ENCODE measurements around the gene TREH. TPM values are rescaled to one million over a fixed set of nuclear protein-coding genes. Genes with fewer than 3 reads are reported as not detected.

TREH gene
- total RNA-seq, 4 donors from 2014 or later = not detected

DNA sequence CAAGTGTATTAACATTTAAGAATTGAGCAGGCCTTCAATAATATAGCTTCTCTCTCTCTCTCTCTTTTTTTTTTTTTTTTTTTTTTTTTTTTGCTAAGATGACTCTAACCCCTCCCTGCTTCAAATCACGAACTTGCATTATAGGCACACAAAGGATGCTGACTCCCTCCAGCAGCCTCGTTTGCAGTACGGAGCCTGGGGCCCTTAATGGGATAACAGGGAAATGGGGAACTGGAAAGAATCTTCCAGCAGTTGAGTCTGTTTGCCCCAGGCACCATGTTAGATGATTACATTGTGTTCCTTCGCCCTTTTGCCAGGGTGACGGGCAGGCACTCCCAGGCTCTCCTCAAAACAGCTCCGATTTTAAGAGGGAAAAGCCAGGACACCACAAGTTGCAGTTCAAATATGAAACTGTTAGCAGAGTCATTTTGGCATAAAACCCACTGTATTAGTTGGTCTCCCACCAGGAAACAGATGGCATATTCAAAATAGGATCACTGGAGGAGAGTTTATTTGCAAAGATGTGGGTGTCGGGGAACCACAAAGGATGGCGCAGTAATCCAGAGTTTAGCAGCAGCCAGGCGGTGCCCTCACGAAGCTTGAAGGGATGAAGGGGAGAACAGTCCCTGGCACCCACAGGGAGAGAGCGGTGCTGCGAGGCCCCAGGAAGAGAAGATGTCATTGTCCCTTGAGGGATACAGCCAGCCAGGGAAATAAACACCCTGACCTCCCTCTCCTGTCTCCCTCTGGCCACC is 26.5 kb upstream of the TREH start:
- Histone ChIP-seq H3K36me3 (no peaks in the 10 kb centered on the region), H3K4me3 (no peak overlapping the region), H3K4me1 (no peaks in the 10 kb centered on the region), H3K27me3 (no peaks in the 10 kb centered on the region), H3K27ac (no peak overlapping the region), H3K9me3 (no peaks in the 10 kb centered on the region)
- in situ Hi-C loops (cut with MboI; ENCODE audit: low sequenced_read_pairs in 4 of 4) (no loop called here), intact Hi-C loops (cut with DNase I; ENCODE audit: low total_unique reads) (no loop called here)
- ATAC-seq (no peak), DNase-seq (no peak)
- no peak for TF ChIP-seq POLR2A (IDR thresholded peaks at IDR 0.05)
- TF ChIP-seq, protein P1, sequence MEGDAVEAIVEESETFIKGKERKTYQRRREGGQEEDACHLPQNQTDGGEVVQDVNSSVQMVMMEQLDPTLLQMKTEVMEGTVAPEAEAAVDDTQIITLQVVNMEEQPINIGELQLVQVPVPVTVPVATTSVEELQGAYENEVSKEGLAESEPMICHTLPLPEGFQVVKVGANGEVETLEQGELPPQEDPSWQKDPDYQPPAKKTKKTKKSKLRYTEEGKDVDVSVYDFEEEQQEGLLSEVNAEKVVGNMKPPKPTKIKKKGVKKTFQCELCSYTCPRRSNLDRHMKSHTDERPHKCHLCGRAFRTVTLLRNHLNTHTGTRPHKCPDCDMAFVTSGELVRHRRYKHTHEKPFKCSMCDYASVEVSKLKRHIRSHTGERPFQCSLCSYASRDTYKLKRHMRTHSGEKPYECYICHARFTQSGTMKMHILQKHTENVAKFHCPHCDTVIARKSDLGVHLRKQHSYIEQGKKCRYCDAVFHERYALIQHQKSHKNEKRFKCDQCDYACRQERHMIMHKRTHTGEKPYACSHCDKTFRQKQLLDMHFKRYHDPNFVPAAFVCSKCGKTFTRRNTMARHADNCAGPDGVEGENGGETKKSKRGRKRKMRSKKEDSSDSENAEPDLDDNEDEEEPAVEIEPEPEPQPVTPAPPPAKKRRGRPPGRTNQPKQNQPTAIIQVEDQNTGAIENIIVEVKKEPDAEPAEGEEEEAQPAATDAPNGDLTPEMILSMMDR (IDR thresholded peaks at IDR 0.05 in 4 of 5, conservative IDR thresholded peaks at IDR 0.05 in 1 of 5) = no peak

DNA sequence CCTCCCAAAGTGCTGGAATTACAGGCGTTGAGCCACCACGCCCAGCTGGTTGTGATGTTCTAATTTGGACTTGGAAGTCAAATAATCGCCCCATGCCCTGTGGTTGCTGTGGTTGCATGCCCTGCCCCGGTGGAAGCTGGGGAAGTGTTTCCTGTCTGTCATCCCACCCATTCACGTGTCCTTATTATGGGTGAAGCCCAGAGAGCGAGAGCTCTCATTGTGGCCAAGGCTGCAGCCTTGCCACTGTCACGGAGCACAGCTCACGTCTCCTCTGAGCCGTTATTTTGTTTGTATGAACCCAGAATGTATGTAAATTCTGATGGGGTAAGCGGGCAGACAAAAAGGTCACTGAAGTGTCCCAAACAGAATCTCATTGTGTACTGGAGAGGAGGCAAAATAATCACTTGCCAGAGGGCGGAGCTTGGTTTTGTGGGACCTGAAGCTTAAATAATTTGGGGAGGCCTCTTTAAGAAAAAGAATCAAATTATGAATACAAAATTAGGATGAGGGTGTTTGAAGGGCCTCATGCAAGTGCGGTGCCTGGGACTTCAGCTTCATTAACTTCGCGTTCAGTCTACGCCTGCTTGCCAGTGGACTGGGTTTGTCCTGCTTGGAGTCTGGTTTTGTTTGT is 25.8 kb upstream of the TREH start:
- no peaks in the 10 kb centered on the region for H3K36me3 ChIP-seq
- in situ Hi-C loops (cut with MboI; ENCODE audit: low sequenced_read_pairs in 4 of 4) (no loop called here), intact Hi-C loops (cut with DNase I; ENCODE audit: low total_unique reads) (no loop called here)
- DNase-seq (peak in 1 of 2 donors; percentile 14), ATAC-seq (no peak)
- no peaks in the 10 kb centered on the region for H3K27me3 ChIP-seq
- no peak overlapping the region for H3K27ac ChIP-seq
- no peaks in the 10 kb centered on the region for H3K9me3 ChIP-seq
- TF ChIP-seq POLR2A (IDR thresholded peaks at IDR 0.05) = peak in 1 of 2 donors; percentile 9
- TF ChIP-seq, protein P1 (IDR thresholded peaks at IDR 0.05 in 4 of 5, conservative IDR thresholded peaks at IDR 0.05 in 1 of 5) = no peak
- no peaks in the 10 kb centered on the region for H3K4me1 ChIP-seq
- H3K4me3 ChIP-seq = no peak overlapping the region

DNA sequence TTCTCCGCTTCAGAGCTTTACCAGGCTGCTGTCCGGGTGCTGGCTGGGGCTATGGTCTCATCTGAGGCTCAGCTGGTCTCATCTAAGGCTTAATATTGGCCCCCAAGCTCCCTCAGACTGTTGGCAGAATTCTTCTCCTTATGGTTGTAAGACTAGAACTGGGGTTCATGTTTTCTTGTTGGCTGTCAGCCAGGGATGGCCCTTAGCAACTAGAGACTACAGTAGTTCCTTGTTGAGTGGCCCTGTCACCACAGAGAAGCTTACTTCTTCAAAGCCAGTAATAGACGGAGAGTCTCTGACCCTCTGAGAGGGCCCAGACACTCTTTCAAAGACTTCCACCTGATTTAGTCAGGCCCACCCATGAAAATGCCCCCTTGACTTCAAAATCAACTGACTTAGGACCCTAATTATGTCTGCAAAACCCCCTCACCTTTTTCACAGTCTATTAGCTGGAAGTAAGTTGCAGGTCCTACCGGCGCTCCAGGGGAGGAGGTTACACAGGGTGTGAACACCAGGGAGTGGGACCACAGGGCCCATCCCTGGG is 24.2 kb upstream of the TREH start:
- Histone ChIP-seq H3K4me3 (no peak overlapping the region), H3K4me1 (no peaks in the 10 kb centered on the region), H3K27ac (no peak overlapping the region), H3K9me3 (no peaks in the 10 kb centered on the region), H3K27me3 (no peaks in the 10 kb centered on the region), H3K36me3 (no peaks in the 10 kb centered on the region)
- no peak for ATAC-seq
- no peak for TF ChIP-seq POLR2A (IDR thresholded peaks at IDR 0.05)
- TF ChIP-seq, protein P1 (IDR thresholded peaks at IDR 0.05 in 4 of 5, conservative IDR thresholded peaks at IDR 0.05 in 1 of 5) = no peak
- peak; percentile 28 to 39 for DNase-seq
- intact Hi-C loops (cut with DNase I; ENCODE audit: low total_unique reads) (no loop called here), in situ Hi-C loops (cut with MboI; ENCODE audit: low sequenced_read_pairs in 4 of 4) (no loop called here)

DNA sequence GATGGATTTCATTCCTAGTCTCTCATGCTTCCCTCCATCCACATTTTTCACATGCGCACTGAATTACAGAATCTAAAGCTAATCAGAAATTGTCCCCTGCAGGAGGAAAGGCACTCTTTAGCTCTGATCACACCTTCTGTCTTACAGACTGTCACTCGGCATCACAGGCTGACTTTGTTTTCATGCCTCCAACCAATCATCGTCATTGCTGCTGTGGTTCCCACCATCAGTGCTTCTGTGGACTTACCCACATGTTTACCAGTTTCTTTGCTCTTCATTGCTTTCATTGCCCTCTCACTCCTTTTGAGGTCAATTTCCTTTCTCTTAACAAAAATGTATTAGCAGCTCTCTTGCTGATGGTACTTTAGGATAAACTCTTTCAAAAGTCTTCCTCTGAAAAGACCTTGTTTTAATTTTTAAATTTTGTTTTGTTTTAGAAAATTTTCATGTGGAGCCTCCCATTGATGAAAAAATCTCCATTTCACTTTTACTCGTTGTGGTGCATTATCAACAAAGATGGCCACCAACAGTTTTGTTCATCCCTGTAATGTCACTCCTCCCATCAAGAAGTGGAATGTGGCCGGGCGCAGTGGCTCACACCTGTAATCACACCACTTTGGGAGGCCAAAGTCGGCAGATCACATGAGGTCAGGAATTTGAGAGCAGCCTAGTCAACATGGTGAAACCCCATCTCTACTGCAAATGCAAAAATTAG is 20.2 kb upstream of the TREH start:
- intact Hi-C loops (cut with DNase I; ENCODE audit: low total_unique reads) (no loop called here), in situ Hi-C loops (cut with MboI; ENCODE audit: low sequenced_read_pairs in 4 of 4) (loop anchor here in 3 of 4 donors (10.0 to 25.0 kb wide), 4 partner anchors 75 to 255 kb away; partner anchors contain the start of genes DDX6 (in 1 of the 3) and UPK2 (in 1 of the 3))
- Histone ChIP-seq H3K27me3 (no peaks in the 10 kb centered on the region), H3K27ac (no peak overlapping the region), H3K9me3 (no peaks in the 10 kb centered on the region), H3K4me1 (no peaks in the 10 kb centered on the region), H3K36me3 (no peaks in the 10 kb centered on the region), H3K4me3 (no peak overlapping the region)
- no peak for TF ChIP-seq POLR2A (IDR thresholded peaks at IDR 0.05)
- TF ChIP-seq, protein P1 (IDR thresholded peaks at IDR 0.05 in 4 of 5, conservative IDR thresholded peaks at IDR 0.05 in 1 of 5) = no peak
- DNase-seq (no peak), ATAC-seq (no peak)
